ENCODE measurements around the gene FTH1.
"Not testable (repeated sequence)": the region's sequence is repeated elsewhere in the genome, so short reads cannot be mapped to it uniquely, and the experiment has no call there.

GRCh38 chr11:61964666-61965271, 2.7 kb downstream of the FTH1 start:
- not testable (repeated sequence) for TF ChIP-seq CTCF (conservative IDR thresholded peaks at IDR 0.05; ENCODE audit: low read depth, low read length); EZH2 (IDR thresholded peaks at IDR 0.05; ENCODE audit: borderline replicate concordance, low read depth, low read length, poor library complexity, severe bottlenecking)
